ENCODE results near the gene FA2H.
"Not testable (repeated sequence)": the region's sequence is repeated elsewhere in the genome, so short reads cannot be mapped to it uniquely, and the experiment has no call there.

The FA2H gene

GRCh38 chr16:74774223-74775139, at the start of gene FA2H:
TSS of gene FA2H (minus strand) at chr16:74774820. CDS start at chr16:74774755, 65 bp downstream.
- DNase-seq, result peak; percentile 62 to 73

GRCh38 chr16:74817851-74818250, 43.2 kb upstream of the FA2H start:
- DNase-seq, result no peak

GRCh38 chr16:74813109-74813641, 38.6 kb upstream of the FA2H start:
- DNase-seq, result peak; percentile 79 to 86

DNA sequence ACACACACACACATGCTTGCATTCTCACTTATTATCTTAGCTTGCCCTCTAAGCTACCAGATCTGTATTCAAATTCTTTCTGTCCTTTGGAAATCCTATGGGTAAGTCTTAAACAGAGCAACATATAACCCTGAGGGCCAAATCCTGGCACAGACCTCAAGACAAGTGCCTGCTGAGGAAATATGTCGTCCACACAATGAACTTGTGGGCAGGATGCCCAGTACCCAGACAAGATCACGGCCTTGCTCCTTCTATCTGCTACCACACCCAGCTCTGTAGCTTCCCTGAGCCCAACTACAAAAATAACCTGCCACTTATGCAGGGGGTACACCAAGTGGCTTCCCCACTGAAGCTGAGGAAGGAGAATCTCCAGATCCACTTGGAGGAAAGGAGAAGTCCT, 37.3 kb upstream of the FA2H start:
- no peak for DNase-seq

DNA sequence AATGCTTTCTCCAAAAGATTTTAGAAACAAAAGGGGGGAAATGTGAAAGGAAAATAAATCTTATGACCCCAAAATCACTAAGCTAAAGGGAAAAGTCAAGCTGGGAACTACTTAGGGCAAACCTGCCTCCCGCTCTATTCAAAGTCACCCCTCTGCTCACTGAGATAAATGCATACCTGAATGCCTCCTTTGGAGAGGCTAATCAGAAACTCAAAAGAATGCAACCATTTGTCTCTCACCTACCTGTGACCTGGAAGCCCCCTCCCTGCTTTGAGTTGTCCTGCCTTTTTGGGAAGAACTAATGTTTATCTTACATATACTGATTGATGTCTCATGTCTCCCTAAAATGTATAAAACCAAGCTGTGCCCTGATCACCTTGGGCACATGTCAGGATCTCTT, 36.6 kb upstream of the FA2H start:
- DNase-seq, result not testable (repeated sequence)

DNA sequence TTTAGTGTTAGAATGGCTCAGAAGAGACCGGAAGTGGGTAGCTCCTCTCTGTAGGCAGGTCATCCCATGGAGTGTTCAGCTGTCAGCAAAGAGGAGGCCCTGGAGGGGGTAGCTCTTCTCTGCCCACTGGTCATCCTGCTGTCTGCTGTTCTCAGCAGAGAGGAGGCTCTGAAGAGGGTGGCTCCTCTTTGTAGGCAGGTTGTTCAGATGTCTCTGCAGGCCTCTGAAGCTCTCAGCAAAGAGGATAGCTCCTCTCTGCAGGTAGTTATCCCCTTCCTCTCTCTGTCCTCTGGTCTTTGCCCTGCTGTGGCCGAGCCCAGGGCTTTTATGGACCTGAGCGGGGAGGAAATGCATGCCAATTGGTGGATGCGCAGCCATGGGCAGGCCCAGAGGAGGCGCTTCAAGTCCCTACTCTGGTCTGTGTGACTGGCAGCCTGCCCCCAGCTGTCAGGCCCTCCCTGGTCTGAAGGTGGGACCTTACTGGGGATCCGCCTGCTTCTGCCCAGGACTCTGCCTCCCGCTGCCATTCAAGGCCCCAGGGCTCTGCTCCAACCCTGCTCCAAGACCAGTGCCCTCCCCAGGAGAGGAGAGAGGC, 32.5 kb upstream of the FA2H start:
- DNase-seq, result no peak

GRCh38 chr16:74800216-74800871, 25.7 kb upstream of the FA2H start:
- no peak for DNase-seq

DNA sequence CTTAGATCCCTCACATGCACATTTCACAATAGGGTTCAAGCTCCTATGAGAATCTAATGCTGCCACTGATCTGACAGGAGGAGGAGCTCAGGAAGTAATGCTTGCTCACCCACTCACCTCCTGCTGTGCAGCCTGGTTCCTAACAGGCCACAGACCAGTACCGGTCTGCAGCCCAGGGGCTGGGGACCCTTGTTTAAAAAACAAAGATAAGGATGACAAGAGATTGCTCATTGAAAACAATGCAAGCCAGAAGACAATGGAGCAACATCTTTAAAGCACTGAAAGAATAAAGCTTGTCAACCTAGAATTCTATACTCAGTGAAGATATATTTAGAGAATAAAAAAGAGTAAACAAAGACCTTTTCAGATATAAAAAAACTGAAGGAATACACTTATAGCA, 22.8 kb upstream of the FA2H start:
- no peak for DNase-seq

GRCh38 chr16:74795104-74795503, 20.5 kb upstream of the FA2H start:
- DNase-seq, result no peak

DNA sequence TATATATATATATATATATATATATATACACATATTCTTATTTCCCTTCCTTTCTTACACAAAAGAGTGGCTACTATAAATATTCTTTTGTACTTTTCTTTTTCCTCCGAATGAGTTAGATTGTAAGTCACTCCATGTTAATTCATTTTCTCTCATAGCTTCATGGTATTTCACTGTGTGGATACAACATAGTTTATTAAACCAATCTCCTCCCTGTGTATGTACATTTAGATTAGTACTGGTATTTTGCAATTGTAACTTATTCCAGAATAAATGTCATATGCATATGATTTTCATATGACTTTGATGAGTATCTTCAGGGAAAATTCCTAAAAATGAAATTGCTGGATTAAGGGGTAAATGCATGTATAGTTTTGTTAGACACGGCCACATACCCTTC, 20.0 kb upstream of the FA2H start:
- DNase-seq, result no peak

GRCh38 chr16:74793571-74793970, 19.0 kb upstream of the FA2H start:
- no peak for DNase-seq

DNA sequence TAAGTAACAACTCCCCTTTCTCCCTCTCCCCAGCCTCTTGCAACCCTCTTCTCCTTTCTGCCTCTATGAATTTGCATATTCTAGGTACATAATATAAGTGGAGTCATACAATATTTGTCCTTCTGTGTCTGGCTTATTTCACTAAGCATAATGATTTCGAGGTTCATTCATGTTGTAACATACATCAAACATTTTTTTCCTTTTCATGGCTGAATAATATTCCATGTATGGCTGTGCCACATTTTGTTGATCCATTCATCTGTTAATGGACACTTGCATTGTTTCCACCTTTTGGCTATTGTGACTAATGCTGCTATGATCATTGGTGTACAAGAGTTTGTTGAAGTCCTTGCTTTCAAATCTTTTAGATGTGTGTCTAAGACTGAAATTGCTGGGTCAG, 17.6 kb upstream of the FA2H start:
- DNase-seq, result no peak

DNA sequence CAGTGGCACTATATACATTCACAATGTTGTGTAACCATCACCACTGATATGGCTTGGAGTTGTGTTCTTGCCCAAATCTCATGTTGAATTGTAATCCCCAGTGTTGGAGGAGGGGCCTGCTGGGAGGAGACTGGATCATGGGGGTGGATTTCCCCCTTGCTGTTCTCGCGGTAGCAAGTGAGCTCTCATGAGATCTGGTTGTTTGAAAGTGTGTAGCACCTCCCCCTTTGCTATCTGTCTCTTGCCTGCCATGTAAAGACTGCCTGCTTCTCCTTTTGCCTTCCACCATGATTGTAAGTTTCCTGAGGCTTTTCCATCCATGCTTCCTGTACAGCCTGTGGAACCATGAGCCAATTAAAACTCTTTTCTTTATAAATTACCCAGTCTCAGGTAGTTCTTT, 17.1 kb upstream of the FA2H start:
- DNase-seq, result not testable (repeated sequence)

DNA sequence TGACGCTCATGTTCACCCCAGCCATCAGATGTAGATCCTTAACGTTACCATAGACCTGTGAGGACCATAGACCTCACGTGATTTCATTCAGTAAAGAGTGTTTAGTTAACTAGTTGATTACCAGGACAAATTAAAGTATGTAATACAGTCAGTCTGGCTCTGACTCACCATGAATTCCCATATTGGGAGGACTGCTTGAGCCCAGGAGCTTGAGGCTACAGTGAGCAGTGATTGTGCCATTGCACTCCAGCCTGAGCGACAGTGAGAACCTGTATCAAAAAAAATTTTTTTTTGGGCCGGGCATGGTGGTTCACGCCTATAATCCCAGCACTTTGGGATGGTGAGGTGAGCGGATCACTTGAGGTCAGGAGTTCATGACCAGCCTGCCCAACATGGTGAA, 13.5 kb upstream of the FA2H start:
- no peak for DNase-seq

DNA sequence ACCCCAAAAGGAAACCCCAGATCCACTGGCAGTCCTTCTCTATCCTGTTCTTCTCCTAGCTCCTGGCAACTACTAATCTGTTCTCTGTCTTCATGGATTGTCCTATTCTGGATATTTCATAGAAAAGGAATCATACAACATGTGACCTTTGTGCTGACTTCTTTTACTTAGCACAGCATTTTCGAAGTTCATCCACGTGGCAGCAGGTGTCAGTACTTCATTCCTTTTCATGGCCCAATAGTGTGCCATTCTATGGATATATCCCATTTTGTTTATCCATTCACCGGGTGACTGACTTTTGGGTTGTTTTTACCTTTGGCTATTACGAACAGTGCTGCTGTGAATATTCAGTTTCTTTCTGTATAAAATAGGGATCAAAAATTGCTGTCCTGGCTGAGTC, 10.4 kb upstream of the FA2H start:
- no peak for DNase-seq

- no peak for DNase-seq
These were observed 4.0 kb upstream of the FA2H start for GRCh38 chr16:74778646-74779045.

- no peak for DNase-seq
These were observed 2.3 kb upstream of the FA2H start for GRCh38 chr16:74776926-74777325.

GRCh38 chr16:74775255-74775654, 635 bp upstream of the FA2H start:
- DNase-seq, result no peak

- DNase-seq, result no peak
These were observed 986 bp downstream of the FA2H start for GRCh38 chr16:74773446-74774222.

DNA sequence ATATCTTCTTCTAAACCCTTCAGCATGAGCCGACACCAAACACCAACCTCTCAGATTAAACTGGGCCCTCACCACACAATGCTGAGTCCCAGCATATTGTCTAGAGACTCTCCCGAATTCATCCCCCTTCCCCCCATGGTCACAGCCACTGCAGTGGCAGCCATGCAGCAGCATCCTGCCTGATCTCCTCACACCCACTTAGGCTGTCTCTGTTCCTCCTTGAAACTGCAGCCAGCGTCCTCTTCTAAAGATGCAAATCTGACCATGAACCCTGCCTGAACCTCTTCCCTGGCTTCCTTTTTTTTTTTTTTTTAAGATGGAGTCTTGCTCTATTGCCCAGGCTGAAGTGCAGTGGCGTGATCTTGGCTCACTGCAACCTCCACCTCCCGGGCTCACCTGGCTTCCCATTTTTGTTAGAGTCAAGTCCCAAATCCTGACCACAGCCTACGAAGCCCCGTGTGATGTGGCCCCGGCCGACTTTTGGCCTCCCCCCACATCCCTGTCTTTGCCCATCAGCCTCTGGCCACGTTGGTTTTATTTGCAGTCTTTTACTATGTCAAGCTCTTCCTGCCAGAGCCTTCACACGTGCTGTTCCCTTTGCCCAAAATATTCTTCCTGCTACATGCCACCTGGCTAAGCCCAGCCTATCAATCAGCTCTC, 2.8 kb downstream of the FA2H start:
- no peak for DNase-seq

- no peak for DNase-seq
These were observed 3.6 kb downstream of the FA2H start for GRCh38 chr16:74770831-74771526.
